NCI-H69 (cell line): ENCODE measurements around the gene HLA-DQB1.
A peak's percentile ranks its signal among the peaks of the same experiment; 100 is the strongest.
"Not testable (repeated sequence)": the region's sequence is repeated elsewhere in the genome, so short reads cannot be mapped to it uniquely, and the experiment has no call there.

Experiments used
- DNase-seq: peaks from one replicate; lab custom pipeline; 2025; lab: John Stamatoyannopoulos, UW

Gene HLA-DQB1

DNA sequence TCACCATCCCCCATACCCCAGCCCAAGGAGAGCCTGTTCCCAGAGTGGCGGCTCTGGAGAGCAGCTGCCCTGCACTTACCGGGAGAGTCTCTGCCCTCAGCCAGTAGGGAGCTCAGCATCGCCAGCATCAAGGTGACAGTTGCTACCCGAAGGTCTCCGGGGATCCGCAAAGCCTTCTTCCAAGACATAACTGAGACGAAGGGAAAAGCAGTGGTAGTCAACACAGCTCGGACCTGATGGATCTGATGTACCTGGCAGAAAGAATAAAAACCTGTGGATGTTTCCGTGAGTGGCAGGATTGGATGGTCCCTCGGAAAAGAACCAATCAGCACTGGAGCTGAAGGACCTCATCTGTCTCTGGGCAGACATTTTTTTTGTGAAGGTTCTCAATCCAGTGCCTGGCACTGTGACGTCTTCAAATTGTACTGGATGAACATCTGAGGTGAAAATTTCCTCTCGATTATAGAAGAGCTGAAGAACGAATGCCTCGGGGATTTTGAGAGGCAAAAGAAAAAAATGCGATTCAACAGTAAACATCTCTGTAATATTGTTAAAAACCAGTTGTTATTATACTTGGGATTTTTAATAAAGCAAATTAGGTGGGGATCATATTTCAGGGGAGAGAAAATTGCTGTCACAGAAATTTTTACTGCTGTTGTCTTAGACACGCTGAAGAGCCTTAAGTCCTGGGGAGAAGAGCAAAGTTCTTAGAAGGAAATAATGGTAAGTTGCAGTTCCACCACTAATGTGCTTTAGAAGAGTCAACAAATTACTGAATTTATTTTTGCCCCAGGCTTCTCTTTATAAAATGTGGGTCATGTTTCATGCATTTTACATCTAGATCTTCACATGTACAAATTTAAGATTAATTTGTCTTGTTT, at the start of gene HLA-DQB1:
TSS of gene HLA-DQB1 (minus strand) at position 238 of the 881 bp plus-strand sequence. CDS start at position 188, 50 bp downstream.
- no peak for DNase-seq

- DNase-seq: no peak
These were observed 46.8 kb upstream of the HLA-DQB1 start for GRCh38 chr6:32713241-32713640.

GRCh38 chr6:32709625-32710024, 43.2 kb upstream of the HLA-DQB1 start:
- DNase-seq: no peak

GRCh38 chr6:32705164-32705563, 38.7 kb upstream of the HLA-DQB1 start:
- DNase-seq: not testable (repeated sequence)

DNA sequence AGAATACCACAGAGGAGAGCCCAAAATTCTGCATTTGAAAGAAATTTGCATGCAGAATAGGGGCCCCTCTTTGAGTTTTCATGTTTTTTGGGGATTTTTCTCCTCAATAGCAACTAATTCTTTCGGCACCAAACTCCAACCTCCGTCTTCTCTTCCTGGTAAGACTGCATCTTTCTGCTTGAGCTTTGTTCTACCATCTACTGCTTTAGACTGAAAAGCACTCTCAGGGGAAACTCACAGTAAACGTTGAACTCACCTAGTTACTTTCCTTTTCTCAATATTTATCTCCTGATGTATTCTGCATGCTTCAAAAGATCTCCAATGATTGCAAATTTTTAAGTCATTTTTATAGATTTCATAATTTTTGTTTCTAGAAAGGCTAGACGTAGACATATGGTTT, 36.9 kb upstream of the HLA-DQB1 start:
- no peak for DNase-seq

DNA sequence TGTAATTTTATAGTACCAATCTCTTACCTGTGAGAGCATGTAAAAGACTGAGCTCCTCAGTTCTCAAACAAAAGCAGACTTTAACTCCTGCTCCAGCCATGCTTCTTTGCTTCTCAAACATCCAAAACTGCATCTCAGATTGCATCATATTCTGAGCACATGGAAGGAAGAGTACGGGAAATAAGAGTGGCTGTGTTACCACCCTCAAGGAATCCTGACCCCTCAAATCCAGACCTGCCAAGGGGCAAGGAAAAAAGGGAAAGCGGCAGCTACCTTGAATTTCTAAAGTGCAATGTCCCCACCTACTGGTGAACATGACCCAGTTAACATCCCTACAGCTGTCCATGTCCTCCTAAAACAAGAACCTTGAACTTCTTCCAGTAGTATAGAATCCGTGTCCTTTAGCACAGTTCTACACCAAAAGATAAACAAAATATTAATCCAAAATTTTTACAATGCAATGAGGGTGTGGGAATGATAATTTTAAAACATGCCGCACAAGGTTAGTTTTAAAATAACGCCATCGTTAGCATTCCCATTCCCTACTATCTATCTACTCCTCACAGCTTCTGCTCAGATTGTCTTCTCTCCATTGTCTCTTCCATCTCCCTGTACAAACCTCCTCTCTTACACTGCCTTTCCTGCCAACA, 34.1 kb upstream of the HLA-DQB1 start:
- DNase-seq: peak; percentile 47

- no peak for DNase-seq
These were observed 30.6 kb upstream of the HLA-DQB1 start for GRCh38 chr6:32697031-32697430.

- DNase-seq: no peak
These were observed 25.6 kb upstream of the HLA-DQB1 start for GRCh38 chr6:32692019-32692418.

DNA sequence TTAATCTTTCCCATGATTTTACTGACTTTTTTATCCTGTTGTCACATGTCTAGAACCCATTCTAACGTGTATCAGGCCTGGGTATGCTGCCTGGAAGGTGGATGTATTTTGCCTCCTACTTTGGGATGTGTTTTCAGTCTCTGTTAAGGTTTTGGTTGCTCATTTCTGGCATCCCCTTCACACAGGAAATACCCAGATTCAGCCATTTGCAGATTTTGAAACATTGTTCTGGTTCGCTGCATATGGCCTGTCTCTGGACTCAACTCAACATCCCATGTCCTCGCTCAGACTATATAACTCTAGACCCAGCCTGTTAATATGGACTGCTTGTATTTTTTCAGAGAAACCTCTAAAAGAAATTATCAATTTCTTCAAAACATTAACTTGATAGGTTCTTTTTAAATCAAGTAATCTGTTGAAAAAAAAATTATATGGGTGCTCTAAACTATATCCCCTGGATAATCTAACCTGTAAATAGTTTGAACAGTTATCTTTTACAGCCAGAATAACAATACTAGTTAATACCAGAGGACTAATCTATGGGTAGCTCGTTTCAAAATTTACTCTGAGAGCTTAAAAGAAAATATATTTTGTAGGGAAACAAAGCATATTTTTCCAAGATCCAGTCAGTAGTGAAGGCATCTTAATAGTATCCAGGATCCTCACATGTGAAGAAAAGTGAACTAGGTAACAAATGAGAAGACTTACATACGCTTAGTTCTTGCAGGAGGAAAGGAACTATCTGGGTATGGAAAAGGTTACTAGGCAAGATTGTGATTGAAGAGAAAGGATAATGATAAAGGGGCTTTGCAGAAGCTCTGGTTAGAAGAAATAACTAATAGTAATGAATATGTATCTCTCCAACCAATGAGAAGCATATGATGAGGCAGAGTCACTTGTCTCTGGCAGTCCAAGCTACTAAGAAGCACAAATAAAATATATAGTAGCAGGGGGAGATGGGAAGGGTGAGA, 23.4 kb upstream of the HLA-DQB1 start:
- DNase-seq: no peak

- no peak for DNase-seq
These were observed 19.1 kb upstream of the HLA-DQB1 start for GRCh38 chr6:32685603-32686002.

DNA sequence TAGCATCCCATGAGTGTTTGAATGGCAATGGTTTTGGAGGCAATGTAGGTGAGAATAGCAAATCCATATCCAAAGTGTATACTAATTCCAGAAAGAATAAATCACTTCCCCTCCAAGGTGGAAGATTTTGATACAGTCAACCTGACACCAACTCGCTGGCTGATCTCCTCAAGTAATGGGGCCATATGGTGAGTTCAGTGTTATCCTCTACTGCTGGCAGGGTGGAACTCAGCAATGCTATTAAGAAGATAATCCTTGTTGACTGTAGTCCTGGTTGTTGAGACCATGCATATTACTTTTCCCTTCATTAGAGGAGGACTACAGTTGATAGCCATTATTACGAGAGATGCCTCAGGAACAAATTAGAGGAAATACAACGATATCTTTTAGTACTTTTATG, 17.8 kb upstream of the HLA-DQB1 start:
- DNase-seq: no peak

DNA sequence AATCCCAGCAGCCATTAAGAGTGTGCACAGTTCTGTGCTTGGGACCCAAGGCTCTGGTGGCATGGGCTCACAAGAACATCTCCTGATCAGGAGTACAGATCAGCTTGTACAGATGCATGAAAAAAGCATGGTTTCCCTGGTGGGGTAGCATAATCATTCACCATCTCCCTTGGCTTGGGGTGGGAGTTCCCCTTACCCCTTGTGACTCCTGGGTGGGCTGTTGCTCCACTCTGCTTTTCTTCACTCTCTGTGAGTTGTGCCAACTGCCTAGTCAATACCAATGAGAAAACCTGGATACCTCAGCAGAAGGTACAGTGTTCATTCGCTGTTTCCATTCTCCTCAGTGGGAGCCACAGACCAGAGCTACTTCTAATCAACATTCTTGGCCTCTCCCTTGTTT, 13.6 kb upstream of the HLA-DQB1 start:
- no peak for DNase-seq

DNA sequence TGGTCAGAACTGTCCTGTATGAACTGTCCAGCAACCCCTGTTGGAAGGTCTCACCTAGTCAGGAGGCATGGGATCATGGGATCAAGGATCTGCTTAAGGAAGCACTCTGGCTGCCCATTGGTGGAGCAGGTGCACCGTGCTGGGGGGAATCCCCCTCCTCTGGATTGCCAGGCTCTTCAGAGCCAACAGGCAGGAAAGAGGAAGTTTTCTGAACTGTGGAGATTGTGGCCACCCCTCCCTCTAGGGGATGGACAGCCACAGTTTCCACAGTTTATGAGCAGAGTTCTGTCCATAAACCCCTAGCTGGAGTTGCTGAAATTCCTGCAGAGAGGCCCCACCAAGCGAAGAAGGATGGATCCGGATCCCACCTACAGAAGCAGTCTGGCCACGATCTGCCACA, 13.0 kb upstream of the HLA-DQB1 start:
- DNase-seq: no peak

DNA sequence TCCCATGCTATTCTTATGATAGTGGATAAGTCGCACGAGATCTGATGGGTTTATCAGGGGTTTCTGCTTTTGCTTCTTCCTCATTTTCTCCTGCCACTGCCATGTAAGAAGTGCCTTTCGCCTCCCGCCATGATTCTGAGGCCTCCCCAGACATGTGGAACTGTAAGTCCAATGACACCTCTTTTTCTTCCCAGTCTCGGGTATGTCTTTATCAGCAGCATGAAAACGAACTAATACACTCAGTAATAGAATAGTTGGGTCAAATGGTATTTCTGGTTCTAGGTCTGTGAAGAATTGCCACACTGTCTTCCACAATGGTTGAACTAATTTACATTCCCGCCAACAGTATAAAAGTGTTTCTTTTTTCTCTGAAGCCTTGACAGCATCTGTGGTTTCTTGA, 7.7 kb upstream of the HLA-DQB1 start:
- not testable (repeated sequence) for DNase-seq

DNA sequence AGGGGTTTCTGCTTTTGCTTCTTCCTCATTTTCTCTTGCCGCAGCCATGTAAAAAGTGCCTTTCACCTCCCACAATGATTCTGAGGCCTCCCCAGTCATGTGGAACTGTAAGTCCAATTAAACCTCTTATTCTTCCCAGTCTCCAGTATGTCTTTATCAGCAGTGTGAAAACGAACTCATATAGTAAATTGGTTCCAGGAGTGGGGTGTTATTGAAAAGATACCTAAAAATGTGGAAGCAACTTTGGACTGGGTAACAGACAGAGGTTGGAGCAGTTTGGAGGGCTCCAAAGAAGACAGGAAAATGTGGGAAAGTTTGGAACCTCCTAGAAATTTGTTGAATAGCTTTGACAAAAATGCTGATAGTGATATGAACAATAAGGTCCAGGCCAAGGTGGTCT, 5.5 kb upstream of the HLA-DQB1 start:
- DNase-seq: not testable (repeated sequence)

- no peak for DNase-seq
These were observed 3.4 kb upstream of the HLA-DQB1 start for GRCh38 chr6:32669893-32670292.

DNA sequence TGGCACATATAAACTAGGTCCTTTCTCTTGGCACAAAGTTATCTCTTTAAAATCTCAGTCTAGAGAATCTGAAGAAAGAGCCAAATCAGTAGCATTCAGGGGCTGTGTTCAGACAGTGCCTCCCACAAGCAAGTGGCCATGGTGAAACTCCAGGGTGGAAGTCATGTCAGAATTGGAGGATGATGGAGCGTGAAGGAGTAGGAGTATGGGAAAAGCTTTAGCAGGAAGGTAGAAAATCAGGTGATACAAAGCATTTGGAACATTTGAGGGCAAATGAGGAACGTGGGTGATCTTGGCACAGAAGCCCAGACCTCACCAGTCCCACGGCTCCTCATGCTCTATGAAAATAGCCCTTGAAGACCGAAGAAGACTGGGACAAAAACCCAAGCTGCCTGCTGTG, 2.8 kb upstream of the HLA-DQB1 start:
- DNase-seq: no peak

- no peak for DNase-seq
These were observed 1.8 kb upstream of the HLA-DQB1 start for GRCh38 chr6:32668226-32668747.

DNA sequence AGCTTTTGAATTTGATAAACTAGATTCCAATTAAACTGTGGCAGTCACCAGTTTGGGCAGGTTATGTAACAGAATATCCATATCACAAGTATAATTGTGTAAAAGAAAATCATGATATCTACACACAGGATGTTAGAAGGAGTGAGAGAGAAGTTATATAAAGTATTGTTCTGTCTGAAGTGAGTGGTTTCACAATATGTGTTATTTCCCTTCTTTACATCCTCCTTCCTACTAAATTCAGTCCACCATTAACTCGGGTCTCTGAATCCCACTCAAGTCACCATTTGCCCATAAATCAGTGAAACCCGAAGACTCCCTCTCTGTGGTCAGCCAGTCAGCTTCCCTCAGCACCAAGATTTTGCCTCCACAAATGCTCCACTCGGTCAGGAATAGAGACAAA, 796 bp downstream of the HLA-DQB1 start:
- no peak for DNase-seq

- DNase-seq: no peak
These were observed 1.6 kb downstream of the HLA-DQB1 start for GRCh38 chr6:32664827-32665362.

- DNase-seq: no peak
These were observed 2.1 kb downstream of the HLA-DQB1 start for GRCh38 chr6:32664354-32664753.

- no peak for DNase-seq
These were observed 3.6 kb downstream of the HLA-DQB1 start for GRCh38 chr6:32662836-32663235.
